HT1080 (cell line): ENCODE measurements around the gene DSG3. TPM values are rescaled to one million over a fixed set of nuclear protein-coding genes. Genes with fewer than 3 reads are reported as not detected.

ENCODE experiments used
- DNase-seq: peaks from one replicate; pipeline ENCODE4 v3.0.0-alpha.2; 2015; ENCODE audit warnings: low read depth
- total RNA-seq: library from RNA; depleted of rRNA; stranded (reverse); fragments of >200 nt; shearing (Covaris generic); gene quantifications from 2 replicates; pipeline ENCODE4 v1.2.3, GENCODE V29; 2014

Gene DSG3
- total RNA-seq, 1 experiment from 2014 or later = not detected

- peak; percentile 65 for DNase-seq
Observed at GRCh38 chr18:31429623-31430022, 17.9 kb upstream of the DSG3 start.

GRCh38 chr18:31430072-31430471 is 17.5 kb upstream of the DSG3 start:
- DNase-seq = no peak

GRCh38 chr18:31430554-31430953 is 17.0 kb upstream of the DSG3 start:
- DNase-seq = no peak

GRCh38 chr18:31432316-31432715 is 15.2 kb upstream of the DSG3 start:
- DNase-seq = no peak

- DNase-seq = peak; percentile 32
Observed at GRCh38 chr18:31436825-31437224, 10.7 kb upstream of the DSG3 start.

- no peak for DNase-seq
Observed at GRCh38 chr18:31438402-31438801, 9.1 kb upstream of the DSG3 start.

GRCh38 chr18:31439807-31440325 is 7.7 kb upstream of the DSG3 start:
- DNase-seq = no peak

- no peak for DNase-seq
Observed at GRCh38 chr18:31440787-31441186, 6.8 kb upstream of the DSG3 start.

- DNase-seq = no peak
Observed at GRCh38 chr18:31441493-31441892, 6.0 kb upstream of the DSG3 start.

- DNase-seq = no peak
Observed at GRCh38 chr18:31444142-31444541, 3.4 kb upstream of the DSG3 start.

- DNase-seq = no peak
Observed at GRCh38 chr18:31445908-31446307, 1.6 kb upstream of the DSG3 start.

GRCh38 chr18:31446854-31447253 is 687 bp upstream of the DSG3 start:
- no peak for DNase-seq

GRCh38 chr18:31450409-31450808 is 2.9 kb downstream of the DSG3 start:
- DNase-seq = no peak

- DNase-seq = no peak
Observed at GRCh38 chr18:31451625-31452024, 4.1 kb downstream of the DSG3 start.

GRCh38 chr18:31454066-31454708 is 6.6 kb downstream of the DSG3 start:
- peak; percentile 91 for DNase-seq

GRCh38 chr18:31469629-31470028 is 22.1 kb downstream of the DSG3 start:
- no peak for DNase-seq

GRCh38 chr18:31478688-31479087 is 31.1 kb downstream of the DSG3 start:
- no peak for DNase-seq

GRCh38 chr18:31482051-31482450 is 34.5 kb downstream of the DSG3 start:
- no peak for DNase-seq

GRCh38 chr18:31483396-31483795 is 35.9 kb downstream of the DSG3 start:
- DNase-seq = no peak

GRCh38 chr18:31484461-31484860 is 36.9 kb downstream of the DSG3 start:
- DNase-seq = no peak

GRCh38 chr18:31486165-31486564 is 38.6 kb downstream of the DSG3 start:
- no peak for DNase-seq

- peak; percentile 93 for DNase-seq
Observed at GRCh38 chr18:31487246-31488015, 39.9 kb downstream of the DSG3 start.

GRCh38 chr18:31489311-31489710 is 41.8 kb downstream of the DSG3 start:
- peak; percentile 68 for DNase-seq
